HG02885 (cell line): ENCODE measurements around the gene ZNF518A.
"Not testable (repeated sequence)": the region's sequence is repeated elsewhere in the genome, so short reads cannot be mapped to it uniquely, and the experiment has no call there.

Experiments
- ATAC-seq: cut with Tn5 transposase; IDR thresholded peaks from one replicate; pipeline ENCODE4 v1.9.1; 2021; ENCODE audit warnings: mild to moderate bottlenecking; ENCODE audit not compliant: unreplicated experiment, poor library complexity

ZNF518A gene

DNA sequence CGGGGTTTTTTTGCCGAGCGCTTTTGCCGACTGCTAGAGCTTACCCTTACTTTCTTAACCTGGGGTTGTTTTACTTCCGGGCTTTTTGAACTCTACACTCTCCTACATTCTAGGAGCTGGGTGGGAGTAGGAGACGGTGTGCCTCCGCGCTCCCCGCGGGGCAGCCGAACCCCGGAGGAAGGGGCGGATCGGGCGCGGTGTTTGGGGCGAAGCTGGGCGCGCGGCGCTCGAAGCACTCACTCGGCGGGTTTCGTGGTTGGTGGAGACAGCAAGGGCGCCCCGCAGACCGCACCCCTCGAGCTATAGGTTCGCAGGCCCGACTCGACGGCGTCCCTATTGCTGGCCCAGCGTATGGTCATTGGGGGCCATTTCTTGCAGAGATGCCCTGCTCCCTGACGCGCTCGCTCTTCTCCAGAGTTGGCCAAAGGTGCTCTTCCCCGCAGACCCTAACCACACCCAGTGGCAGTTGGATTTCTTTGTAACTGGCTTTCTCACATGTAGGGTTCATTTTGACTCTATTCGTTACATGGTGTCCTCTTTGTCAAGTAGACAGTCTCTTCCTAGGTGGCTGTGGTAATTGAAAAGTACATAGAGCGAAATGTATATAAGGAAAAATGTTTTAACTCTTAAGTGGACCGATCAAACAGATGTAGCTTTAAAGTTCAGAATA is 364 bp downstream of the ZNF518A start:
- ATAC-seq: peak; percentile 72

DNA sequence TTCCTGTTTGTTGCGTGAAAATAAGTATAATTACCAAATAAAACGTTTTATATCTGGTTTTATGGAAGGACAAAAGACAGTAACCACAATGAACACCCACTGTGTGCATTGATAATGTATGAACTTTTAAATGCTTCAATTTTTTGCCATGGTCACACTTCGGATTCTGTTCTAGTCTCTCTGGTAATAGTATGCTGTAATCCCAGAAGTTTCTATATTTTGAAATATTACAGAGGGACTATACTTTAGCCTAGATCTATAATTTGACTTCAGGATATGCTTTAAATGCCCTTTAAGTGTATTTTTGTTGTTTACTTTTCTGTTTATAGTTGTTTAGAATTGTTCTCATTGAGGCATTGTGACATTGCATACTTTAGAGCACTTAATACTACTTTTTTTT is 1.5 kb downstream of the ZNF518A start:
- no peak for ATAC-seq

DNA sequence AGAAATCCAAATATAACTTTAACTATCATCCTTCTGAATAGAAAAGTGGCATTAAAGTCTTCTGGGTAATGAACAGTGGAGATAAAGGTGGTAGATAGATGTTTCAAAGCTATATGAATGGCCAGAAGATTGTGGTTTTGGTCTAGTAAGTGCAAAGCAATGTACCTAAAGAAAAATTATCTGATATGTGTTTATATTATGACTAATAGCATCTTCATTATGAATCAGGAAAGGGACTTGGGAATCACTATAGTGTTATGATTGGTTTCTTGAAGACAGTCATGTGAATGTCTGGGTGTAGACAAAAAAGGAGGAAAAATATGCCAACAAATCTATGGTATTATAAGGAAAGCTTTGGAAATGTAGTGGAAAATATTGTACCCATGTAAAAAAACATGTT is 3.0 kb downstream of the ZNF518A start:
- ATAC-seq: no peak

DNA sequence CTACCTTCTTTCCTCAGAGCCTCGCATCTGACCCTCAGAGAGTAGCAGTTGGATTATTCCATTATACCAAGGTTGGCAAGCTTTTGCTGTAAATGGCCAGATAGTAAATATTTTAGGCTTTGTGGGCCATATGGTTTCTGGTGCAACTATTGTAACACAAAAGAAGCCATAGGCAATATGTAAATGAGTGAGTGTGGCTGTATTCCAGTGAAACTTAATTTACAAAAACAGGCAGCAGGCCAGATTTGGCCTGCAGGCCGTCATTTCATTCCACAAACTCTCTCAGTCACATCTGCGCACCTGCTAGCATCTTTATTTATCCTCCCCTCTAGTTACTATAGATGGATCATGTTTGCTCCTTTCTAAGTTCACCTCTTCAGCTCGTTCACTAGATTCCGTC is 6.7 kb downstream of the ZNF518A start:
- no peak for ATAC-seq

DNA sequence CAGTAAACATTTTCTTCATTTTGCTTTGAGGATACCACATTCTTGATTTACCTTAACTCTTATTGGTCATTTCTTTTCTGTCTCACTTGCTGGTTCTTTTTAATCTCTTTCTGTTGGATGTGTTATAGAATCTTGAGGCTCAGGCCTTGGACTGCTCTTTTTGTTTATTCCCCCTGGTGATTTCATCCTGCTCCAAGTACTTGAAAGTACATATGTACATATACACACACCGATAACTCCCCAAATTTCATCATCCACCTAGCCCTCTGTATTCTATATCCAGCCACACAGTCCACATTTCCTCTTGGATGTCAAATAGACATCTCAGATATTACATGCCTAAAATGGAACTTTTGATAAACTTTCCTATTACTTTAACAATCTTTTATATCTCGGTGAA is 7.5 kb downstream of the ZNF518A start:
- no peak for ATAC-seq

DNA sequence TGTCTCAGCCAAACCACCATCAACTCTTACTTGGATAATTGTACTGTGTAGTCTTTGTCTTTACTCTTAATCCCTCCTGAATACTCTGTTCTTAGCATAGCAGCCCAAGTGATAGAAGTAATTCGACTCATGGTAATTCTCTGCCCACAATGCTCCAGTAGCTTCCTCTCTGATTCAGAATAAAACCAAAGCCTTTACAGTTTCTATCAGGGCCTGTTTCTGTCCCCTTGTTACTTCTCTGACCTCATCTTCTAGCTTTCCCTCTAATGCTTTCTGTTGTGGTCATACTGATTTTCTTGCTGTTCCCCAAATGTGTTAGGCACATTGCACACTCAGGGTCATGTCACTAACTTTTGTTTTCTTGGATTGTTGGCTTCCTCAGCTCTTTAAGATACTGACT is 8.0 kb downstream of the ZNF518A start:
- ATAC-seq: peak; percentile 99

DNA sequence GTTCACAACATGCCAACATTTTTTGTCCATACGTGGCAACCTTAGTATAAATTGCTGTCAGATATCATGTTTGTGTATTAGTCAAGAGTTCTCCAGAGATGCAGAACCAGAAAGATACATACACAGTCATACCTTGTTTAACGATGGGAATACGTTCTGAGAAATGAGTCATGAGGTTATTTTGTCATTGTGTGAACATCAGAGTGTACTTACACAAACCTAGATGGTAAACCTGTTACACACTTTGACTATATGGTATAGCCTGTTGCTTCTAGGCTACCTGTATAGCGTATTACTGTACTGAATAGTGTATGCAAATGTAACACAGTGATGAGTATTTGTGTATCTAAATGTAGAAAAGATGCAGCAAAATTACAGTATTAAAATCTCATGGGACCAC is 22.3 kb downstream of the ZNF518A start:
- no peak for ATAC-seq

DNA sequence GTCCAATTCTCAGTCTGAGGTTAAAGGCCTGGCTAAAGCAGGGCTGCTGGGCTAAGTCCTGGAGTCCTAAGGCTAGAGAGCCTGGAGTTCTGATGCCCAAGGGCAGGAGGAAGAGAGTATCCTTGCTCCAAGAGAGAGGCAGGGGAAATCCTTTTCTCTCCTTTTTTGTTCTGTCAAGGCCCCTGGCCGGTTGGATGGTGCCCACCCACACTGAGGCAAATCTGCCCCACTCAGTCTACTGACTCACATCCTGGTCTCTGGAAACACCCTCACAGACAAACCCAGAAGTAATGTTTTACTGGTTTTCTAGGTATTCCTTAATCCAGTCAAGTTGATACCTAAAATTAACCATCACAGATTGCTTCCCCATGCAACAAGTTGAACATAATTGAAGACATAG is 23.0 kb downstream of the ZNF518A start:
- ATAC-seq: no peak

DNA sequence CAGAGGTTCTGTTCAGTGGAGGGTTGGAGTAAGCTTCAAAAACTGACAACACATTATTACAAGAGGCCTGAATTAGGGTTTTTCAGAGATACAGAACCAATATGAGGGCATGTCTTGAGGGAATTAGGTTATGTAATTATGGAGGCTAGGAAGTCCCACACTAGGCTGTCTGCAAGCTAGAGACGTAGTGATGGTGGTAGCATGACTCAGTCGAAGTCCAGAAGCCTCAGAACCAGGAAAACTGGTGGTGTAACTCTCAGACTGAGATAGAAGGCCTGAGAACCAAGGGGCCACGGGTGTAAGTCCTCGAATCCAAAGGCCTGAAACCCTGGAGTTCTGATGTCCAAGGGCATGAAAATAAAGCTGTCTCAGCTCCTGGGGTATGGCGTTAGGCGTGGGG is 35.6 kb downstream of the ZNF518A start:
- no peak for ATAC-seq

DNA sequence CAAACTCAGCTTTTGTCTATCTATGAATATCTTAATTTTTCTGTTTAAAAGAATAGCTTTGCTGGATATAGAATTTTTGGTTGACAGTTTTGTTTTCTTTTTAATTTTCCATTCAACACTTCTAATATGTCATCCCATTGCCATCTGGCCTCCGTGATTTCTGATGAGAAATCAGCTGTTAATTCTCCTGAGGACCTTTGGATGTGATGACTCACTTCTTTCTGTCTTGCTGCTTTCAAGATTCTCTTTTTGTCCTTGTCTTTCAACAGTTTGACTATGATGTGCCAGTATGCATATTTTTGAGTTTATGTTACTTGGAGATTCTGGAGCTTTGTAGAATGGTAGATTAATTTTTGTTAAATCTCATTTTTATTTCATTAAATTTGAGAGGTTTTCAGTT is 38.4 kb downstream of the ZNF518A start:
- ATAC-seq: no peak

DNA sequence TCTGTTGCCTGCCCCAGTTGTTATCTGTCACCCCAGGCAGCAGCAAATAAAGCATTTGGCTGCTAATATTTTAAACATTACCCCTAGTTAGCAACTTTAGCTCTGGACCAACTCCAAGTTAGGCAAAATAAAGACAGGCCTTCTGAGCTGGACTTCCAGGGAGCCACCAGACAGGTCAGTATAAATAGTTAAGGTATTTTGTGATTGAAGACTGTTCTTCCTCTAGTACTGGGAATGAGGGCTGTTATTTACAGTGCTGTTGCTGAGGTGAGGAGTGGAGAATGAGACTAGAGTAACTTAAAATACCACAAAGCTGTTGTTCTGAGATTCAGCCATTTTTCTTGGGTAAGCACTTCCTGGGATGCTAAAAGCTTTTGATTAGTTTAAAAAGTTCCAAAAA is 40.1 kb downstream of the ZNF518A start:
- ATAC-seq: no peak

DNA sequence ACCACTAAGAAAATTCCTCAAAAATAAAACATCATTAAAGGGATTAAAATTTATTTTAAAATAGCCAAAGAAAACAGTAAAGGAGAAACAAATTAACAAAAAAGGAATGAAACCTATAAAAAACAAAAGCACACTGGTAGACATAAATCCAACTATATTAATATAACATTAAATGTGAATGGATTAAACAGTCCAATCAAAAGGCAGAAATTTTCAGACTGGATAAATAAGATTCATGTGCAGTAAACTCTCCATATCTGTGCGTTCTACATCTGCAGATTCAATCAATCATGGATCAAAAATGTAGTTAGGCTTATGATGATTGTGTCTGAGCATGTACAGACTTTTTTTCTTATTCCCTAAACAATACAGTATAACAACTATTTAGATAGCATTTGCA is 42.6 kb downstream of the ZNF518A start:
- ATAC-seq: no peak

DNA sequence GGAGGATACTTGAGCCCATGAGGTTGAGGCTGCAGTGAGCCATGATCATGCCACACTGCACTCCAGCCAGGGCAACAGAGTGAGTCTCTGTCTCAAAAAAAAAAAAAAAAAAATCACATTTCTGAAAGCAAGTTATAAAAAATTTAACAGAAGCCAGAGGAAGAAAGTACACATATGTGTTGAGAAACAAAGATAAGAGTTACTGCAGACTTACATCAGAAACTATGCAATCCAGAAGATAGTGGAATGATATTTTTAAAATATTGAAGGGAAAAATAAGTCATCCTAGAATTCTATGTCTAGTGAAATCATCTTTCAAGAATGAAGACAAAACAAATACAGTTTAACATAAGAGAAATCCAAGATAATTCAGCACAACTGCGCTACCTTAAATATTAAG is 46.9 kb downstream of the ZNF518A start:
- ATAC-seq: no peak

DNA sequence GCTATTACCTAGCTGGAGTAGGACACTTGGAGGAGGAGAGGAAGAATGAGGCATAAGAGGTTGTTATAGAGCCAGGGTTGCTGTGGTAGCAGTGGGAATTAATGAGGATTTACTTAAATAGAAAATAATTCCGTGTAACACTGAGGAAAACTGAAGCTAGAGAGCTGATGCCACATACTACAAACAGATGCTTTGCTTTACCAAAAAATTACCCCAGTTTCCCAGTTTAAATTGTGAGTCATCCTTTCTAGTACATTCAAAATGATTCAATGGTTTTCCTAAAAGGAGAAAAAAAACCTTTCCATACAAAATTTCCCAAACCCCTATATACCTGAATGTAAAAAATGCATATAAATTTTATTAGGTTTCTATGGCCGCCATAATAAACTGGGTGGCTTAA is 58.3 kb downstream of the ZNF518A start:
- no peak for ATAC-seq

DNA sequence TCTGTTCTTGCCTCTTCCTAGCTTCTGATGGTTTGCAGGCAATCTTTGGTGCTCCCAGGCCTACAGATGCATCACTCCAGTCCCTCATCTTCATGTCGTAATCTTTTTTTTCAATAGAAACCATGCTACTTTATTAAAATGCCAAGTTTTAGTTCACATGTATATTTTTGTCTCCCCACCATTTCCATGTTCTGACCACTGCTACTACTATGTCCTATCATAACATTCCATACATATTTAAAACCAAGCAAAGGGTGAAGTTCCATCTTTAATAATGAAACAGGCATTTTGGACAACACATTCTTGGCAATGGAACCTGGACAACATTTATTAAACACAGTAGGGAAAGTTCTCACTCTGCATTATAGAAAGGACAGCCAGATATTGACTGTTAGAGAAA is 58.8 kb downstream of the ZNF518A start:
- no peak for ATAC-seq

DNA sequence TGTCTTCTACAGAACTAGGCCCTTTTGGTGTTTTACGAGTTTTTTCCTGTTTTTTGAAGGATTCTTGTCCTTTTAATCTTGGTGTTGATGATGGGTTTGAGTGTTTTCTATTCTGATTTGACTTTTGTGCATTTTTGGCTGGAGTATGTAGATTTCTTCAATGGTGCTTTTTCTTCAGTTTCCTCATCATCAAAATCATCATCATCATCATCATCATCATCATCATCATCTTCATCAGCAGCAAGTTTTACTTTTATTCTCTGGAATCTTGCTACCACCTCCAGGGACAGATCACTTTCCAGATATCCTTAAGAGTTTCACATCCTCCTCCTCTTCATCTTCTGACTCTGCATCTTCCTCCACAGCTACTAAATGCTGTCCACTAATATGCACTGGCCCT is 59.4 kb downstream of the ZNF518A start:
- not testable (repeated sequence) for ATAC-seq

DNA sequence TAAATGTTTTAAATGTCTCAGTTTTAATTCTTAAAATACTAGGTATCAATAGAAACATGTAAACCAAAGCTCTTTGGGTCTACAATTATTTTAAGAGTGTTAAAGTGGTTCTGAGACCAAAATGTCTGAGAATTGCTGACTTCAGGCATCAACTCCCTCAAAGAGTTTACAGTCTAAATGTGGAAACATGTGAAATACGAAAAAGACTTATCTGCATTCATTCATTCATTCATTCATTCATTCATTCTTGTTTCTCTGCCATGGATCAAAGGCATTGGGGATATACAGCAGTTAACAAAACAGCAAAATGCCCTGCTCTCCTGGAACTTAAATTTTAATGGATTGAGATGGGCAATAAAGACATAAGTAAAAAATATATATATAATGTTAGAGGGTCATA is 71.4 kb downstream of the ZNF518A start:
- no peak for ATAC-seq

DNA sequence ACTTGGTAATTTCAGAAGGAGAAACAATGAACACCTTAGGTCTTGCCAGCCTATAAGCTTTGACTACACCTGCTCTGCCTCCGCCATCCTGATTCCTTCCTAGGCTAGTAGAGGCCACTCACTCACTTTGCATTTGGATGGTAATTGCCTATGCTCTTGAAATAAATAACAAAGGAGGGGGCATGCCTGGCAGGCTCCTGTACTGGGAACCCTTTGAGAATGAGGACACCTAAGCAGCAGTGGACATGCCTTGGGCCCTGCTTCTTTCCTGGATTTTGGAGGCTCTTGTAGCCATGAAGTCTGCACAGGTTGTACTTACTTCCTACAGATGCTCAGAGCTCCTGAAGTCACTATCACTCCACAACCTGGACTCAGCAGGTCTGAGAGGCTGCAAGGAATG is 75.5 kb downstream of the ZNF518A start:
- no peak for ATAC-seq

DNA sequence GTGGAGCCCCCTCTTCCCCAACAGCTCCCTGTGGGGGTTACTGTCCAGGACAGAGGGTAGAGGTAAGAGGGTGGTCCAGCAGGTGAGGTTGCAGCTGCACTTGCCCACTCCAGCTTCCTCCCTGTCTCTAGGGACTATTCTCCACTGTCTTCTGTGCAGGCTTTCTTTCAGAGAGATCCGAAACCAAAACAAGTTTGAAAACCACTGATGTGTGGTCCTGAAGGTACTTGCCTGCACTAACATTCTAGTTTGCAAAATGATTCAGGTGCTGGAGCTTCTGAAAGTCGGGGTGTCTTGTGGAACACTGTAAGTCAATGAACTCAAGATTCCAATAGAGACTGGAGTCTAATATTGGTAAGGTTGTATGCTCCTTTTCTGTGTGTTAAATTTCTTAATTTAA is 78.2 kb downstream of the ZNF518A start:
- ATAC-seq: peak; percentile 86

DNA sequence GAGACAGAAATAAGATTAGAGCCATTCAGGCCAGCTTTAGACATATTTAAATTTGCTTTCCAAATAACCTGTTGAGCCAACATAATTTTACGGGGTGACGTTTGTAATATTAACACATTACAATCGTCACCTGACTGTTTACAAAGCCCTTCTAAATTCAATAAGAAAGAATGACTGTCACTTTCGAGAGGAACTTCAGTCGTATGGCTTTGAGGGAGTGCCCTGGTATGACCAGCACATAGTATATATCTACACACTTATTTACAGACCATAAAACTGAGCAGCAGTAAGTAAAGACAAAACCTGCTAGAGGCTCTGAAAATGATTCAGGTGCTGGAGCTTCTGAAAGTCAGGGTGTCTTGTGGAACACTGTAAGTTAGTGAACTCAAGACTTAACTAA is 78.8 kb downstream of the ZNF518A start:
- ATAC-seq: no peak

DNA sequence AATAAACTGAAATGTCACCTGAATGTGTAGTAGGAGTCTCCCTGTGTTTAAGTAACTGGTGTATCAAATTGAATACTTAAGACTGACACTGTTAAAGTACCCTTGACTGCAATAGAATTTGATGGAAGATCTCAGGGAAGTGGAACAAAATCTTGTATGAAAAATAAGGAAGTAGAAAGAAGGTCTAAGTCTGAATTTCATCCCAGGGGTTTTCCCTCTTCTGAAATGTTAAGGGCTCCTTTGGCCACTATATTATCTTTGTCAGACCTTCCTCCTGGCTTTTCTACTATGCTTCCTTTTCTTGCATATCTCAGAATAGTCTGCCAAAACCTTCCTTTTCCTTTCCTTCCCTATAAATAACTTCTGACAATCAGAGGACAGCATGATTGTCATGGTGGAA is 81.7 kb downstream of the ZNF518A start:
- no peak for ATAC-seq

DNA sequence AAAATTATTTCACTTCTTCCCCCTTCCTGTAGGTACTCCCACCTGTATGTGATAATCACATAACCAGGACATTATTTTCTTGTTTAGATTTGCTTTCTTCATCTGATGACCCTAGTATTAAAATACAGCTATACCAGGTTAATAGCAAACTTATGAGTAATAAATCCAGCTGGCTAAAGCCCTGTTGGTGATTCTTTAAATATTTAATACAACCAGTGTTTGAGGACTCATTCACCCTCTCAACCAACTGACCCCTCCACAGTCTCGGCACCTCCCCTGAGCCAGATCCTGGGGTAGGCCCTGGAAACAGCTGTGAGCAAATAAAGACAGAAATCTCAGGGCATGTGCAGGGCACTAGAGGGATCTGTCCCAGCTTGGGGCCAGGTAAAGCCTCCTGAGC is 82.8 kb downstream of the ZNF518A start:
- no peak for ATAC-seq
